HG02981 (cell line): ENCODE results near the gene CHL1.

Source experiments
- ATAC-seq: cut with Tn5 transposase; IDR thresholded peaks from one replicate; pipeline ENCODE4 v1.9.1; 2021; ENCODE audit warnings: mild to moderate bottlenecking, moderate library complexity; ENCODE audit not compliant: unreplicated experiment

CHL1 gene

DNA sequence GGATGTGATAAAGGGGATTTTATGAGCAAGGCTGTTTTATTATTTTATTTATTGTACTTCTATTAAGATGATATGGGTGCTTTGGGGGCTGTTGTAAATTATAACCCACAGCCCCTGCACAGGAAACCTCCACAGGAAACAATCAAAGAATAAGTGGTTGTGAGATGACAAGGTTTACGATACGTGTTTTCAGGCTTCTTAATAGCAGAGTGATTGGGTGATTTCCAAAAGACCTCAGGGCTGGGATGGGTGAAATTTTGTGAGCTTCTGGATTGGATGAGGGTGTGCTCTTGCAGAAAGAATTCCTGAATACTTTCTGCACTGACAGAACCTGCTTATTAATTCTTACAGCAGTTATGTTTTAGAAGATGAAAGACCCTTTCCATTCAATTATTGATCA, 21.4 kb downstream of the CHL1 start:
- no peak for ATAC-seq

- ATAC-seq = no peak
These were observed 32.0 kb downstream of the CHL1 start for GRCh38 chr3:228442-229182.

- no peak for ATAC-seq
These were observed 32.7 kb downstream of the CHL1 start for GRCh38 chr3:229183-229661.

- ATAC-seq = no peak
These were observed 40.3 kb downstream of the CHL1 start for GRCh38 chr3:236881-237280.

DNA sequence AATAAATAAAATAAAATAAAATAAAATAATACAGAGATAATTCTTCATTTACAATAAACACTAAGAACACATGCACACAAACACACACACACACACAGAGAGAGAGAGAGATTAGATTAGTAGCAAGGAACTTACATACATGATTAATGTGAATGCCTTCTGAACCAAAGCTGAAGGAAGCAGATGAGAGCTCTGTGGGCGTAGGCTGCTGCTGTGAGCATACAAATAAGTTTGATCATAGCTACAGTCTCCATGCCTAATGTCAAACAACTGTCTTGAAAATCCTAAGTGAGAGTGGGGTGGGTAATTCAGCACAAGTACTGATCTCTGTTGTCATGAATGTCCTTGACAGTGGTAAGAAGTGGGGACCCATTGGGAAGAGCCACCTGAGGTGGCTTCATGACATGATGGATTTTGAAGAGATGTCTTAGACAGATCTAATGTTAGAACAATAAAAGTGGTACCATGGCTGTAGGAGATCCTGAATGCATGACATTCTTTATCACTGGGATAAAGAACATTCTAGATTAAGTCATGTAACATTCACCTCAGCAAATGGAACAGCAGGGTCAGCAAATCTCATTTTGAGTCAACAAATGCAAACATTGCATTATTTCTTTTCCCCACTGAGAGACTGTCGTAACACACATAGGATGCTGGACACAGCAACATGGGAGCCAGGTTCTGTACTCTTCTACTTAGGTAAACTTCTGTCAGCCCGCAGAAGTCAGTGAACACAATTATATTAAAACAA, 46.2 kb downstream of the CHL1 start:
- ATAC-seq = no peak

DNA sequence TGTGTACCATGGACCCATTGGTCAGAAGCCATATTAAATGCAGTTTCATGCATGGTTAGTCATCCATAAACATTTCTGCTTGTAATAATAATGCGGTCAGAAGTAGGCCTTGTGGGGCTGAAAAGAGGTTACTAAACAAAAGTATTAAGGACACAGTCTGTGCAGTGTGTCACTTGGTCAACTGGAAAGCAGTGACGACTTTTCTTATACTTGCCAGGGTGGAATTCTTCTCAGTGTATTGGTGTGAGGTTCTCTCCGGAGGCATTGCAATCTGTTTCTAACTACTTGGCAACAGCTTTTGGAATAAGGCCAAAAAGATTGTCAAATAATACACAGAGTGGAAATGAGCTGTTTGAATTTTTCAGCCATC, 46.8 kb downstream of the CHL1 start:
- ATAC-seq = no peak

DNA sequence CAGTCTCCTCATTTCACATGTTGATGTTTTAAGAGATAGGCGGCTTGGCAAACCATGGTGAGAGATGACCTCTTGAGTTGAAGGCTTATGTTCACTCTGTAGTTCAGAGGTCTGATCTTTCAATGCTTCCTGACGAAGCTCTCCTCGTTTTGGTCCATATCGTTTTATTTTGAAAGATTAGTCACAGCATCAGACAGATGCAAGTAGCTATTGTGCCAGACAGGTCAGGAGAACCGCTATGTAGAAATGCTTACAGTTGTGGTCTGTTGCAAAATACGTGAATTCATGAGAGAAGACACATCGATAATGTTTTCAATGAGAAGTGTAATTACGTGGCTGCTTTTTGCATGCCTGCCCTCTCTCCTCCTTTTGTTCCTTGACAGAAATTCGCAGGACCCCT, 47.5 kb downstream of the CHL1 start:
- ATAC-seq = no peak

- no peak for ATAC-seq
These were observed 51.4 kb downstream of the CHL1 start for GRCh38 chr3:247916-248315.

- no peak for ATAC-seq
These were observed 52.4 kb downstream of the CHL1 start for GRCh38 chr3:248864-249520.

GRCh38 chr3:249587-250262, 53.2 kb downstream of the CHL1 start:
- ATAC-seq = no peak

DNA sequence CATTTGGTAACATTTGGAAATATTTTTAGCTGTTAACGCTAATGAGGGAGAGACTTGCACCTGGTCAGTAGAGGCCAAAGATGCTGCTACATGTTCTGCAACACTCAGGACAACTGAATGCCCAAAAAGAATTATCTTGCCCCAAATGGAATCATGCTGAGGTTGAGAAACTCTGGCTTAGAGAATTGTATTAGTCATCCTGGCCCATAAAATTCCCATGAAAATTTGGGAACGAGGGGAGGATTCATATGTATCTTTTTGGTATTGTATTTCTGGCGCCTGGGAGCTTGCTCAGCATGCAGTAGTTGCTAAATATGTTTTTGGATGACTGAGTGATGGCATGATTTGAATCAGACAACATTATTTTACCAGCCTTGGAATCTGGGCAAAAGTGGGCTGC, 59.9 kb downstream of the CHL1 start:
- no peak for ATAC-seq

GRCh38 chr3:257826-258225, 61.3 kb downstream of the CHL1 start:
- ATAC-seq = no peak

DNA sequence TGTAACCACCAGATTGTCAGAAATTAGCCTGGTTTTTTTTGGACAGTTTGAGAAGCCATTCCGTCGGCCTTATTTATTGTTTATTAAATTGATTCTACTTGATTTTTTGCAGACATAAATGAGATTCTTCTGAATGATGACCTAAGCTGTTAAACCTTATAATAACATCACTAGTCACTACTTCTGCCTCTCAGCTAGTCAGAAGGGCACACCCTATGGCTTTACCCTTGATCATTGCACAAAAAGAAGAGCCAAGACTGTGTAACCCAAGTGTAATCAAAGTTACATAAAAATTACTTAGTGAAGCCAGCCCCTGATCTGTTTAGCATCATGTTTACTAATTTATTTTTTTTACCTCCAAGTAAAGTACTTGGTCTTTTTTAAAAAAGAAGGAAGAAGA, 64.3 kb downstream of the CHL1 start:
- ATAC-seq = no peak

DNA sequence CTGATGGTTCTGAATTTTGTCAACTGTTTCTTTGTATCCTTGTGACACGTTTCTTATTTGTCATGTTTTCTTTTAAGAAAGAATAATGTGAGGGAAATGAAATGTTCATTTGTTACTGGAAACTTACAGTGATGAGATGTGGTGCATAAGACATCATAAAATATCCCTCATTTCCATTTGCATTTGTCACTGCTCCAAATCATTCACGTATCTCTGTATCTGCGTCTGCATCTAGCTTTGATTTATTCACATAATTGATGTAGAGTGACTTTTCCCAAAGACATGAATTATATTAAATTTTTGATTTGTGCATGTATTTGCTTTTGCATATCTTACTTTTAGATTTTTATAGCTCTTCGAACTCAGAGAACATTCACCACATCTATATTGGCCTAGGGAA, 66.8 kb downstream of the CHL1 start:
- no peak for ATAC-seq

DNA sequence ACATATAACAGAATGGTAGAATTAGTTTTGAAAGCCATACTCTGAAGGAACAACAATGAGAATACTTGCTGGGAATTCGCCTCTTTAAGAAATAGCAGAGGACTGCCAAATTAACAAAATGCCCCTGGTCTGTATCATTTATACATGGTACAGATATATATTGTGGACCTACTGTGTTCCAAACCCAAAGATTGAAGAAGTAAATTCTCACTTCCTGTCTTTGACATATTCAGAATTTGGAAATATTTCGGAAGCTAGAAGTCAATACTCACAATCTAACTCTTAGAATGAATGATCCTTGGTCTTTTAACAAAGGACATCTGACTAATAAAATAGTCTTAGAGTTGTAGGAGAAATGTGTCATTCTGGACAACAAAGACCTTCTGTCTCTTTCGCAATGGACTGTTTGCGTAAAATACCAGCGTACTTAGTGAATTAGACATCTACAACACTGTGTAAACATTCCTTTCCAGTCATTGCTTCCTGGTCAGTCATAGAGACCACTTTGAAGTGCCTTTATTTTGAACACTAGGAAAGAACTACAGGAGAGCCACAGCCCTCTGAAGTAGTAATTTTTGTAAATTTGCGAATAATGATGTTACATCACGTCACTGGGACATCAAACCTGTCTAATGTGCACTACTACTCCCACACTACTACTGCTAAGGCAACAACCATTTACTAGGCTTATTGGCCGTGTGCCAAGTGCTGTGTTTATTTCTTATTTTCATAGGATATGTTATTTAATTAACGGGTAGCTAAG, 68.0 kb downstream of the CHL1 start:
- ATAC-seq = no peak

- no peak for ATAC-seq
These were observed 70.5 kb downstream of the CHL1 start for GRCh38 chr3:267101-267500.

- no peak for ATAC-seq
These were observed 74.1 kb downstream of the CHL1 start for GRCh38 chr3:270688-271087.

GRCh38 chr3:274927-275326, 78.4 kb downstream of the CHL1 start:
- ATAC-seq = no peak

DNA sequence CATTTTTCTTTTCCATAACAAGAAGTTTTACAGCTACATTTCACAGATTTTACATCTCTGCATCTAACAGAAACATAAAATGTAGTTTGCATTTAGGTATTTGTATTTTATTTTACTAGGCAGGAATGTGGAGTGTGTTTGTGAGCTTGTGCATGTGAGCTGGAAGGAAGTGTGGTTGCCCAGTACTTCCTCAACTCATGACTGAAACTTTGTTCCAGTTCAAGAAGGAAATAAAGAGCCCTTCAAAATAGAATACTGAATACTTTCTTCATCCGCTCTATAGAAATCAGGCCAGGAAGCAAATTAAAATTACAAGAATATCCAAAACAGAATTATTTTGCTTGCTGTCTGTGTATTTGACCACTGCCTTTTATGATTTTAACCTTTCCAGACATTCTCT, 81.3 kb downstream of the CHL1 start:
- ATAC-seq = no peak

- peak; percentile 77 for ATAC-seq
These were observed 81.9 kb downstream of the CHL1 start for GRCh38 chr3:278300-279064.
